Sigmoid colon (tissue), 7 donors: Measurements from ENCODE around the gene GRM3. TPM values are rescaled to one million over a fixed set of nuclear protein-coding genes. Genes with fewer than 3 reads are reported as not detected.

Experiments used
- DNase-seq: peaks from one replicate; pipeline ENCODE4 v3.0.0-alpha.2; 2019
- H3K27ac ChIP-seq, 4 donors: fragments of 200-600 bp; sonication (generic); one replicate each; pipeline ENCODE4 v1.5.1; 2016 to 2019; ENCODE audit warnings: mild to moderate bottlenecking in 1 of 4
- H3K27me3 ChIP-seq, 3 donors: fragments of 200-600 bp; sonication (generic); one replicate each; pipeline ENCODE4 v1.5.1; 2019; ENCODE audit warnings: mild to moderate bottlenecking in 1 of 3
- H3K36me3 ChIP-seq, 4 donors: fragments of 200-600 bp; sonication (generic); one replicate each; pipeline ENCODE4 v1.5.1; 2016 to 2019
- H3K4me1 ChIP-seq, 4 donors: fragments of 200-600 bp; sonication (generic); one replicate each; pipeline ENCODE4 v1.5.1; 2017 to 2019
- H3K4me3 ChIP-seq, 4 donors: fragments of 200-600 bp; sonication (generic); one replicate each; pipeline ENCODE4 v1.5.1; 2017 to 2019; ENCODE audit warnings: mild to moderate bottlenecking in 2 of 4, moderate library complexity in 1 of 4
- H3K9me3 ChIP-seq, 4 donors: fragments of 200-600 bp in 3 of 4; sonication (generic) in 3 of 4; one replicate each; pipeline versions ENCODE4 v1.5.1 to v1.6.1; 2013 to 2019
- EP300 ChIP-seq, 4 donors: sonication (generic); formaldehyde crosslinking; IDR thresholded peaks; one replicate each; pipeline ENCODE4 v1.6.1; 2017; ENCODE audit warnings: antibody characterized with exemption in 4 of 4
- POLR2A ChIP-seq, 2 donors: fragments of 450-650 bp; IDR thresholded peaks; one replicate each; pipeline ENCODE4 v1.6.1; 2016; ENCODE audit warnings: antibody characterized with exemption in 2 of 2, mild to moderate bottlenecking in 2 of 2, moderate library complexity in 2 of 2
- POLR2AphosphoS5 ChIP-seq, 4 donors: sonication (generic); formaldehyde crosslinking; IDR thresholded peaks; one replicate each; pipeline ENCODE4 v1.6.1; 2017; ENCODE audit warnings: antibody characterized with exemption in 4 of 4
- WGBS, 2 donors: extraction: QIAGEN DNeasy Blood & Tissue Kit; methylation state at CpG; one replicate each; pipeline ENCODE4 v1.1.7; 2013; 5-methylcytosine and 5-hydroxymethylcytosine counted together
- intact Hi-C: fragments of 100-400 bp; cut with DNase I; formaldehyde crosslinking; loops from one replicate; pipeline ENCODE4 v1.15.1; 2023
- polyA plus RNA-seq, 3 donors: library from polyadenylated mRNA; stranded (reverse); fragments of 200-250 nt; gene quantifications; one replicate each; pipeline ENCODE4 v1.2.3, GENCODE V29; 2013
- total RNA-seq, 4 donors: library from RNA; depleted of rRNA; stranded (reverse); fragments of >200 nt; gene quantifications; one replicate each; pipeline ENCODE4 v1.1.0, GENCODE V29; 2016
- TF ChIP-seq, protein P1 (sequence below), 4 experiments: fragments of 450-650 bp in 3 of 4; fragments of 200-600 bp in 1 of 4; IDR thresholded peaks; one replicate each; pipeline ENCODE4 v1.5.1; 2016 to 2019; ENCODE audit warnings: antibody characterized with exemption in 4 of 4, mild to moderate bottlenecking in 3 of 4, moderate library complexity in 2 of 4
- donor health status: healthy with polysubstance abuse.
- donor health status: Bipolar disorder and iron deficiency.
- donor health status: healthy.

GRM3 gene
- total and polyA plus RNA-seq, 7 donors, result 1.4 TPM; not detected in 6

DNA sequence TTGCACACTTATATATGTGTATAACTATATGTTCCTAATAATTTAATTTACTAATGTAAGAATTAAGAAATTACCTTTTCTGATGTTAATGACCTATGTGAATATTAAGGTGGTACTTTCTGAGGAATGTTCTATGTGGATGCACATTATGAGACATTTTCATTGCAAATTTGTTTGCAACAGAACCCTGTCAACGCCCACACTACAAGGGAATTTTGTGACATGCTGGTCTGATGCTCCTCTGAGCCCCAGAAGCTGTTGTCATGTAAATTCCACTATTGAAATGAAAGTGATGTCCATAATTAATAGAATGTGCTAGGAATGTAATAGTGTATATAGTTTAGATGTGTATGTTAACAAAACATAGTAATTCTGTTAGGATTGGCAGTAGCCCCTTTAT is 4.5 kb downstream of the GRM3 start:
- Histone ChIP-seq H3K27ac (no peak overlapping the region), H3K36me3 (no peaks in the 10 kb centered on the region), H3K4me1 (peaks cover 0 to 20% (median 18%) of the 10 kb centered on the region in 4 donors), H3K27me3 (peaks cover 11 to 19% (median 14%) of the 10 kb centered on the region in 3 donors), H3K4me3 (no peak overlapping the region), H3K9me3 (no peaks in the 10 kb centered on the region)
- intact Hi-C loops, result no loop called here
- 62 to 76% methylated on average over 1 of the region's 1 CpG for WGBS, 2 donors
- no peak for DNase-seq
- TF ChIP-seq POLR2AphosphoS5 (IDR thresholded peaks at IDR 0.05), result no peak
- TF ChIP-seq EP300 (IDR thresholded peaks at IDR 0.05), result no peak
- TF ChIP-seq, protein P1, sequence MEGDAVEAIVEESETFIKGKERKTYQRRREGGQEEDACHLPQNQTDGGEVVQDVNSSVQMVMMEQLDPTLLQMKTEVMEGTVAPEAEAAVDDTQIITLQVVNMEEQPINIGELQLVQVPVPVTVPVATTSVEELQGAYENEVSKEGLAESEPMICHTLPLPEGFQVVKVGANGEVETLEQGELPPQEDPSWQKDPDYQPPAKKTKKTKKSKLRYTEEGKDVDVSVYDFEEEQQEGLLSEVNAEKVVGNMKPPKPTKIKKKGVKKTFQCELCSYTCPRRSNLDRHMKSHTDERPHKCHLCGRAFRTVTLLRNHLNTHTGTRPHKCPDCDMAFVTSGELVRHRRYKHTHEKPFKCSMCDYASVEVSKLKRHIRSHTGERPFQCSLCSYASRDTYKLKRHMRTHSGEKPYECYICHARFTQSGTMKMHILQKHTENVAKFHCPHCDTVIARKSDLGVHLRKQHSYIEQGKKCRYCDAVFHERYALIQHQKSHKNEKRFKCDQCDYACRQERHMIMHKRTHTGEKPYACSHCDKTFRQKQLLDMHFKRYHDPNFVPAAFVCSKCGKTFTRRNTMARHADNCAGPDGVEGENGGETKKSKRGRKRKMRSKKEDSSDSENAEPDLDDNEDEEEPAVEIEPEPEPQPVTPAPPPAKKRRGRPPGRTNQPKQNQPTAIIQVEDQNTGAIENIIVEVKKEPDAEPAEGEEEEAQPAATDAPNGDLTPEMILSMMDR (IDR thresholded peaks at IDR 0.05), result no peak

DNA sequence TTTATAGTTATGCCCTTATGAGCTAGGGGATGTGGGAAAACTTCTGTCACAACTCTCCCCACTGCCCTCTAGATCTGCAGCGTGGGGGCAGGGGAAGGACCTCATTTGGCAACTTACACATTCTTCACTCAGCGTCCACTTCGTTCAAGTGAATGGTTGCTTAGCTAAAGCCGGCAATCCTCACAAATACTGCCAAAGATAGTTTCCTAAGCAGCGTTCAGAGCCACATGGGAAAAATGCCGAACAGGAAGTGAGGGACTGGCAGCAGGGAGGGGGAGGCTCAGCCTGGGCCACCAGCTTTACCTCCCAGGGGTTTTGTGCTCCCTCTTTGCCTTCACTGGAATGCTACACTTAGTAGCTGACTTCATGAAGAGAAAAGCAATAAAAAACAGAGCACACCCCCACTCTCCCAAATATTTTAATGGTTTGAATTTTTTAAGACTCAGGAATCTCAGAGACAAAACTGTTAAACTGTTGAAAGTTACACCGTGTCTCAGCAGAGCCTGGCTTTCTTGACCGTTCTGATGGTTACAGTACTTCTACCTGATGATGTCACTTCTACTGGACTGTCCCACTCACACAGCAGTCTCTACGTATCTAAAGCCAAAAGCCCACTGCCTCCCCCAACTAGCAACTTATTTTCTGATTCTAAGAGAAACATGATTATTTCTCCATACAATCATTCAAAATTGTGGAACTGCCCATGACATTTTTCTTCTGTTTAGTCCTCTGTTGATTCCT is 10.4 kb downstream of the GRM3 start:
- intact Hi-C loops, result no loop called here

DNA sequence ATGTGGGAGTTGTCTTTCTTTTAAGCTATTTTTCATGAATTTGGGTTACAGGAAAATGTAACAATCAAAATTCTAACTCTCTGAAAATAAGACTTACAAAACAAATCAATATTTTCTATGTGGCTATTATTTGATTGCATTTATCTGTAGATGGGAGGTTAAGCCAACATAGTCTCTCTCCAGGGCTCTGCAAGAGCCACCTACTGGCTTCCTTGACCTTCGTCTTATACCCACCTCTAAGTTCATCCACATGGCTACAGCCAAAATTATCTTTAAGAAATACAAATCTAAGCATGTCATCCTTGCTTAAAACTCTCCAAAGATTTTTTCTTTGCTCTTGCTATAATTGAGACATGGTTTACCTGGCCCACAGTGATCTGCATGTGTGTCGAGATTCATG is 14.2 kb downstream of the GRM3 start:
- 84% methylated on average over 2 of the region's 2 CpGs for WGBS, 2 donors
- H3K27ac ChIP-seq, result no peak overlapping the region
- intact Hi-C loops, result no loop called here
- no peaks in the 10 kb centered on the region for H3K27me3 ChIP-seq
- peaks cover 0 to 2% (median 0%) of the 10 kb centered on the region in 4 donors for H3K4me1 ChIP-seq
- H3K4me3 ChIP-seq, result no peak overlapping the region
- TF ChIP-seq POLR2AphosphoS5 (IDR thresholded peaks at IDR 0.05) (no peak), POLR2A (IDR thresholded peaks at IDR 0.05) (no peak), EP300 (IDR thresholded peaks at IDR 0.05) (no peak)
- TF ChIP-seq, protein P1 (IDR thresholded peaks at IDR 0.05), result no peak
- H3K9me3 ChIP-seq, result no peaks in the 10 kb centered on the region
- DNase-seq, result no peak
- H3K36me3 ChIP-seq, result no peaks in the 10 kb centered on the region

More for the DNA sequence above, 10.4 kb downstream of the GRM3 start:
- peak overlapping the region in 1 of 4 donors; percentile 1 for H3K4me3 ChIP-seq
- H3K9me3 ChIP-seq, result no peaks in the 10 kb centered on the region
- no peaks in the 10 kb centered on the region for H3K27me3 ChIP-seq
- no peak overlapping the region for H3K27ac ChIP-seq
- H3K4me1 ChIP-seq, result peaks cover 0 to 2% (median 0%) of the 10 kb centered on the region in 4 donors
- DNase-seq, result no peak
- WGBS, 2 donors, result 56 to 64% methylated on average over 9 of the region's 9 CpGs
- no peak for TF ChIP-seq POLR2A (IDR thresholded peaks at IDR 0.05)
- H3K36me3 ChIP-seq, result no peaks in the 10 kb centered on the region

DNA sequence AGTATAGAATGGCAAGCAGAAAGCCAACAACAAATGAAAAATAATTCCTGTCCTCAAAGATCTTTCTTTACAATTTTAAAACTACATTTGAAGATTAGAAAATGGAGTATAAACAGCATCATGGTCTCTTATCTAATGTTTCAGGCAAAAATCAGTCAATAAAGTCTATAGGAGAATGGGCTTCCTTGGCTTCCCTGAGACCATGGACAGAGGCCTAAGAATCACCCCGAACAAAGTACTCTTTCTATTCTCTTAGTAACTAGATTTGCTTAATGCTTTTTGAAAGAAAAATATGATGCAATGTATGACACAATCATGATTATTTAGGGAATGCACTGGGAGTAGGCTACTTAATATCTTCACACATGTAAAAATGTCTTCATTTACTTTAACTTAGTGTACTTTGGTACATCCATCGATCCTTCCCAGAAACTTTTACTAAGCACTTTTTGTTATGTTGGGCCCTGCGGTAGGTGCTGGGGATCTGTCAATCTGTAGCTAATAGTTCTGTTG is 17.3 kb downstream of the GRM3 start:
- no peak overlapping the region for H3K4me3 ChIP-seq
- no peaks in the 10 kb centered on the region for H3K9me3 ChIP-seq
- H3K27ac ChIP-seq, result no peak overlapping the region
- 85 to 91% methylated on average over 3 of the region's 3 CpGs for WGBS, 2 donors
- no peaks in the 10 kb centered on the region for H3K36me3 ChIP-seq
- TF ChIP-seq POLR2AphosphoS5 (IDR thresholded peaks at IDR 0.05) (no peak), POLR2A (IDR thresholded peaks at IDR 0.05) (no peak), EP300 (IDR thresholded peaks at IDR 0.05) (no peak)
- TF ChIP-seq, protein P1 (IDR thresholded peaks at IDR 0.05), result no peak
- no peaks in the 10 kb centered on the region for H3K27me3 ChIP-seq
- intact Hi-C loops, result no loop called here
- no peaks in the 10 kb centered on the region for H3K4me1 ChIP-seq
- DNase-seq, result no peak

DNA sequence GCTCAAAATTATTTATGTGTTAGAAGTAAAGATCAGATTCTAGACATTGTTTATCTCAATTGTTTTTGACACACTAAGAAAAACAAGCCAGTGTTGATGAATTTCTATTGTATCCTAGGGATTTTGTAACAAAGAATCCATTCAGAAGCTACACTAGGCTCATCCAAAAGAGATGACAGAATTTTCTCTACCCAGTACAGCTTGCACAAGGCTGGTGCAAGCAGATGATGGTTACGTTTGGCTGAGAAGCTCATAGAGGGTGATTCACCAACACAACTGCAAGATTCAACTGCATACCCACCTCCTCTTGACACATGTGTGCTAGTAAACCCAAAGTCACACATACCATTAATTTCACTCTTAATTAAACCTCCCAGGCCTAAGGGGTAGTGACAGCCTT is 20.8 kb downstream of the GRM3 start:
- Histone ChIP-seq H3K27me3 (no peaks in the 10 kb centered on the region), H3K27ac (no peak overlapping the region), H3K4me3 (no peak overlapping the region), H3K9me3 (no peaks in the 10 kb centered on the region), H3K4me1 (no peaks in the 10 kb centered on the region), H3K36me3 (no peaks in the 10 kb centered on the region)
- intact Hi-C loops, result no loop called here
- no peak for DNase-seq
- WGBS, 2 donors, result 75 to 89% methylated on average over 1 of the region's 1 CpG
- TF ChIP-seq POLR2A (IDR thresholded peaks at IDR 0.05), result no peak
- TF ChIP-seq, protein P1 (IDR thresholded peaks at IDR 0.05), result no peak
- TF ChIP-seq EP300 (IDR thresholded peaks at IDR 0.05), result no peak
- TF ChIP-seq POLR2AphosphoS5 (IDR thresholded peaks at IDR 0.05), result no peak
